AG04450 (cell line): ENCODE data around the gene NEUROG2. TPM values are rescaled to one million over a fixed set of nuclear protein-coding genes. Genes with fewer than 3 reads are reported as not detected.
"Not testable (repeated sequence)": the region's sequence is repeated elsewhere in the genome, so short reads cannot be mapped to it uniquely, and the experiment has no call there.

Source experiments
- CTCF ChIA-PET: fragments of 300-600, 350-600 bp; formaldehyde crosslinking; extraction: SDS; loops from one replicate; lab custom pipeline; 2022; ENCODE audit warnings: antibody characterized with exemption, inconsistent platforms; lab: Charles Lee
- POLR2A ChIA-PET: fragments of 350-600 bp; formaldehyde crosslinking; extraction: SDS; loops from one replicate; lab custom pipeline; 2021; ENCODE audit warnings: antibody characterized with exemption, inconsistent platforms; lab: Yijun Ruan, JAX
- DNase-seq: peaks from one replicate; pipeline ENCODE4 v3.0.0-alpha.2; 2011; ENCODE audit warnings: low read depth, low spot score
- H3K27ac ChIP-seq: one replicate; pipeline ENCODE4 v1.5.1; 2012; ENCODE audit warnings: low read depth, low read length, control low read depth
- H3K27me3 ChIP-seq: one replicate; pipeline ENCODE4 v1.6.0; 2012; ENCODE audit warnings: low read length; ENCODE audit not compliant: control insufficient read depth, insufficient read depth
- H3K4me3 ChIP-seq: 2 replicates; pipeline ENCODE4 v1.5.1; 2011; ENCODE audit warnings: mild to moderate bottlenecking, low read depth, low read length, control low read depth
- H3K9me3 ChIP-seq: 2 replicates; pipeline ENCODE4 v1.5.1; 2012; ENCODE audit warnings: low read length; ENCODE audit not compliant: control insufficient read depth, insufficient read depth
- polyA plus RNA-seq: library from polyadenylated mRNA; depleted of rRNA; stranded (reverse); fragments of >200 nt; gene quantifications from 2 replicates; pipeline ENCODE4 v1.2.3, GENCODE V29; 2011
- TF ChIP-seq, protein P1 (sequence below): IDR thresholded peaks from 2 replicates; pipeline ENCODE4 v1.5.1; 2011; ENCODE audit warnings: low read depth, low read length, control low read depth, inconsistent platforms

Gene NEUROG2
- polyA plus RNA-seq, 1 experiment: not detected

DNA sequence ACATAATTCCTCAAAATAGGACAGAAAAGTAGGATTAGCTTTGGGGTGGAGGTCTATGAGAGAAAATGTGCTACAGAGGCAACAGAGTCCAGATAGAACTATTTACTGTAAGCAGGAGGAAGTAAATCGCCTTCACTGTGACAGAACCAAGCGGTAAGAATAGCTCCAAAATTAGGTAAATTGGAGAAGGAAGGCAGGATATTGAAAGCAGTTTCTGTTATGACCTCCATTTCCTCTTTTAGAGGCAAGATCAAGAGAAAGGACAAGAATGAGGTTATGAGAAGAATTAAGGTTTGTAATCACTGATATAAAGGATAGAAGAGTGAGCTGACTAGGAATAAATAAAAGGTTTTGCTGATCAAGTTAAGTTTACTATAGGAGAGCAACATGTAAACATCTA, 44.1 kb upstream of the NEUROG2 start:
- CTCF ChIA-PET: interaction anchor here (1.2 kb wide), 1 partner anchor 36 kb away, joined by 3 read pairs; no protein-coding TSS in a partner anchor
- POLR2A ChIA-PET: no interaction called here
- Histone ChIP-seq H3K27me3 (no peaks in the 10 kb centered on the region), H3K9me3 (peaks cover 2% of the 10 kb centered on the region; the same call in 1 of the 2 replicates), H3K4me3 (no peak overlapping the region), H3K27ac (no peak overlapping the region)
- DNase-seq: no peak
- TF ChIP-seq, protein P1, sequence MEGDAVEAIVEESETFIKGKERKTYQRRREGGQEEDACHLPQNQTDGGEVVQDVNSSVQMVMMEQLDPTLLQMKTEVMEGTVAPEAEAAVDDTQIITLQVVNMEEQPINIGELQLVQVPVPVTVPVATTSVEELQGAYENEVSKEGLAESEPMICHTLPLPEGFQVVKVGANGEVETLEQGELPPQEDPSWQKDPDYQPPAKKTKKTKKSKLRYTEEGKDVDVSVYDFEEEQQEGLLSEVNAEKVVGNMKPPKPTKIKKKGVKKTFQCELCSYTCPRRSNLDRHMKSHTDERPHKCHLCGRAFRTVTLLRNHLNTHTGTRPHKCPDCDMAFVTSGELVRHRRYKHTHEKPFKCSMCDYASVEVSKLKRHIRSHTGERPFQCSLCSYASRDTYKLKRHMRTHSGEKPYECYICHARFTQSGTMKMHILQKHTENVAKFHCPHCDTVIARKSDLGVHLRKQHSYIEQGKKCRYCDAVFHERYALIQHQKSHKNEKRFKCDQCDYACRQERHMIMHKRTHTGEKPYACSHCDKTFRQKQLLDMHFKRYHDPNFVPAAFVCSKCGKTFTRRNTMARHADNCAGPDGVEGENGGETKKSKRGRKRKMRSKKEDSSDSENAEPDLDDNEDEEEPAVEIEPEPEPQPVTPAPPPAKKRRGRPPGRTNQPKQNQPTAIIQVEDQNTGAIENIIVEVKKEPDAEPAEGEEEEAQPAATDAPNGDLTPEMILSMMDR: no peak

DNA sequence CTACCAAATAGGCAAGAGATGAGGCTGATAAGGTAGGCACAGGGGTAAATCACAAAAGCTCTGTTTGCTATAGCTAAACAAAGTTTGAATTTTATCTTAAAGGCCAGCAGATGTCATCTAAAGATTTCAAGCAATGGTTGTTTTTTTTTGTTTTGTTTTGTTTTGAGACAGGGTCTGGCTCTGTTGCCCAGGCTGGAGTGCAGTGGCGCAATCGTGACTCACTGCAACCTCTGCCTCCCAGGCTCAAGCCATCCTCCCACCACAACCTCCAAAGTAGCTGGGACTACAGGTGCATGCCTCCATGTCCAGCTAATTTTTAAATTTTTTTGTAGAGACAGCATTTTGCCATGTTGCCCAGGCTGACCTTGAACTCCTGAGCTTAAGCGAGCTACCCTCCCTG, 43.1 kb upstream of the NEUROG2 start:
- TF ChIP-seq, protein P1: no peak
- Histone ChIP-seq H3K27ac (no peak overlapping the region), H3K9me3 (no peaks in the 10 kb centered on the region), H3K27me3 (no peaks in the 10 kb centered on the region), H3K4me3 (no peak overlapping the region)
- DNase-seq: no peak
- ChIA-PET CTCF (no interaction called here), POLR2A (no interaction called here)

GRCh38 chr4:112557676-112558411, 41.9 kb upstream of the NEUROG2 start:
- H3K9me3 ChIP-seq: no peaks in the 10 kb centered on the region
- DNase-seq: no peak
- H3K4me3 ChIP-seq: no peak overlapping the region
- TF ChIP-seq, protein P1: no peak
- H3K27me3 ChIP-seq: no peaks in the 10 kb centered on the region
- ChIA-PET CTCF (no interaction called here), POLR2A (no interaction called here)
- H3K27ac ChIP-seq: no peak overlapping the region

DNA sequence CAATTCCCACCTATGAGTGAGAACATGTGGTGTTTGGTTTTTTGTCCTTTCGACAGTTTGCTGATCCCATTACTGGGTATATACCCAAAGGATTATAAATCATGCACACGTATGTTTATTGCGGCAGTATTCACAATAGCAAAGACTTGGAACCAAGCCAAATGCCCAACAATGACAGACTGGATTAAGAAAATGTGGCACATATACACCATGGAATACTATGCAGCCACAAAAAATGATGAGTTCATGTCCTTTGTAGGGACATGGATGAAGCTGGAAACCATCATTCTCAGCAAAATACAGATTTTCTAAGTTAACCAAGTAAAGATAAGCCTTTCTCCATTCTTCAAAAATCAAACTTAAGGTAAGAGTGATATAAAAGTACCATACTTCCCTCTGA, 38.3 kb upstream of the NEUROG2 start:
- CTCF ChIA-PET: interaction anchor here (1.3 kb wide), 1 partner anchor 9 kb away, joined by 3 read pairs; no protein-coding TSS in a partner anchor
- POLR2A ChIA-PET, H3K27me3 ChIP-seq: not testable (repeated sequence)

DNA sequence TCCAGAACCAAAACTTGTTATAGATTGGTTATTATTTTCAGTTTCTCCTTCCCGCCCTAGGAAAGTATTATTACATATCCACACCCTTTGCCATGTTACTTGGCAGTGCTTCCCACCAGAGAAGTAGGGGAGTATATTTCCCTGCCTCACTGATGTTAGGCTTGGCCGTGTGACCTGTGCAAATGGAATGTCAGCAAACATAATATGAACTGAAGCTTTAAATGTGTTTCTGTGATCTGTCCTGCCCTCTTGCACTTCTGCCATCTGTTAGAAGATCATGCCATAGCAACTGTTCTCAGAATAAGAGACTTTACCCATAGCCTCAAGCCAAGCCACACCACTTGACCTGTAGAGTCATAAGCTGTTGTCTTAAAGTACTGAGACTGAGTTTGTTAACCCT, 36.7 kb upstream of the NEUROG2 start:
- ChIA-PET CTCF (interaction anchor here (0.9 to 1.5 kb wide), 3 partner anchors 10 to 225 kb away, joined by 3 to 8 read pairs (median 5); no protein-coding TSS in a partner anchor), POLR2A (no interaction called here)
- TF ChIP-seq, protein P1: no peak
- H3K4me3 ChIP-seq: no peak overlapping the region
- peak; percentile 33 for DNase-seq
- no peaks in the 10 kb centered on the region for H3K27me3 ChIP-seq
- H3K9me3 ChIP-seq: no peaks in the 10 kb centered on the region
- peak overlapping the region; percentile 43 for H3K27ac ChIP-seq

More for the DNA sequence above, 38.3 kb upstream of the NEUROG2 start:
- not testable (repeated sequence) for H3K4me3 ChIP-seq, H3K9me3 ChIP-seq, H3K27ac ChIP-seq, DNase-seq
